Renal cortex interstitium (tissue), 15 donors: ENCODE data around the gene AMY1A. TPM values are rescaled to one million over a fixed set of nuclear protein-coding genes. Genes with fewer than 3 reads are reported as not detected.
"Not testable (repeated sequence)": the region's sequence is repeated elsewhere in the genome, so short reads cannot be mapped to it uniquely, and the experiment has no call there.

Source experiments
- DNase-seq, 11 donors: peaks; one replicate each; pipeline ENCODE4 v3.0.0-alpha.2; 2013; ENCODE audit warnings: low read depth in 9 of 11, low spot score in 4 of 11; ENCODE audit errors: extremely low read depth in 1 of 11
- long read RNA-seq, 16 experiments: transcript quantifications; one replicate each; lab custom pipeline, GENCODE V29; 2026
- polyA plus RNA-seq, 3 donors: library from polyadenylated mRNA; unstranded; fragments of 120-200 nt; gene quantifications; one replicate each; pipeline ENCODE4 v1.2.1, GENCODE V29; 2013; ENCODE audit not compliant: insufficient read length in 3 of 3

The AMY1A gene
- not detected for polyA plus RNA-seq
- long read RNA-seq, donor 1: 0 reads
- long read RNA-seq, donor 2: 0 reads
- long read RNA-seq, donor 3: 0 reads
- long read RNA-seq, donor 4: 0 reads
- long read RNA-seq, donor 5: 0 reads
- long read RNA-seq, donor 6: 0 reads
- long read RNA-seq, donor 7: 0 reads
- long read RNA-seq, donor 8: 0 reads
- long read RNA-seq, donor 9: 0 reads
- long read RNA-seq, donor 10: 0 reads
- long read RNA-seq, donor 11: 0 reads
- long read RNA-seq, donor 12: 0 reads
- long read RNA-seq, donor 13: 0 reads
- long read RNA-seq, donor 14: 0 reads
- long read RNA-seq, donor 15: 0 reads
- long read RNA-seq, donor 16: 0 reads

GRCh38 chr1:103655460-103655859 lies at the start of gene AMY1A:
Gene AMY1A, plus strand, starts transcription at chr1:103655760. Its CDS starts 571 bp downstream, at chr1:103656331.
- DNase-seq: not testable (repeated sequence)

GRCh38 chr1:103616362-103616761 lies 39.2 kb upstream of the AMY1A start:
- DNase-seq: no peak

GRCh38 chr1:103616994-103617477 lies 38.5 kb upstream of the AMY1A start, which contains the start of gene AMY2A:
Gene AMY2A, plus strand, starts transcription at chr1:103617427. Its CDS starts 14 bp downstream, at chr1:103617441.
- DNase-seq: not testable (repeated sequence)

- DNase-seq: not testable (repeated sequence)
Measured at GRCh38 chr1:103627436-103627835, 28.1 kb upstream of the AMY1A start.

GRCh38 chr1:103641194-103641593 lies 14.4 kb upstream of the AMY1A start:
- not testable (repeated sequence) for DNase-seq

GRCh38 chr1:103643908-103644307 lies 11.7 kb upstream of the AMY1A start:
- DNase-seq: not testable (repeated sequence)

GRCh38 chr1:103650305-103650704 lies 5.3 kb upstream of the AMY1A start:
- not testable (repeated sequence) for DNase-seq

GRCh38 chr1:103650889-103651288 lies 4.7 kb upstream of the AMY1A start:
- not testable (repeated sequence) for DNase-seq

GRCh38 chr1:103654133-103654532 lies 1.4 kb upstream of the AMY1A start:
- not testable (repeated sequence) for DNase-seq

- not testable (repeated sequence) for DNase-seq
Measured at GRCh38 chr1:103676335-103676734, 20.8 kb downstream of the AMY1A start.

- DNase-seq: not testable (repeated sequence)
Measured at GRCh38 chr1:103696110-103696509, 40.5 kb downstream of the AMY1A start, which contains the start of gene AMY1B. Gene AMY1B, minus strand, starts transcription at chr1:103696210. Its CDS starts 571 bp downstream, at chr1:103695639.

GRCh38 chr1:103697430-103697829 lies 41.9 kb downstream of the AMY1A start:
- DNase-seq: not testable (repeated sequence)

- DNase-seq: not testable (repeated sequence)
Measured at GRCh38 chr1:103700669-103701068, 45.1 kb downstream of the AMY1A start.

GRCh38 chr1:103701256-103701655 lies 45.7 kb downstream of the AMY1A start:
- not testable (repeated sequence) for DNase-seq

GRCh38 chr1:103707670-103708069 lies 52.1 kb downstream of the AMY1A start:
- DNase-seq: not testable (repeated sequence)

- not testable (repeated sequence) for DNase-seq
Measured at GRCh38 chr1:103710381-103710780, 54.8 kb downstream of the AMY1A start.

Other genes starting within 250 kb of the AMY1A start
- 100 to 1,000 TPM in 1 of 3 donors, 10 to 100 TPM in 2; 40.0 to 110 (median 47.5) TPM for gene RNPC3, start 130.1 kb upstream of the AMY1A start, polyA plus RNA-seq
- gene AMY2B, start 84.2 kb upstream of the AMY1A start, polyA plus RNA-seq: 10 to 100 TPM; 23.3 to 66.4 (median 32.7) TPM
- gene AMY2A, start 38.3 kb upstream of the AMY1A start, polyA plus RNA-seq: under 1 TPM in 2 of 3 donors, not detected in 1; 0.21 to 0.30 TPM
- not detected for gene AMY1B, start 40.5 kb downstream of the AMY1A start, polyA plus RNA-seq
- not detected for gene AMY1C, start 94.1 kb downstream of the AMY1A start, polyA plus RNA-seq